ENCODE data around the gene PPCDC. TPM values are rescaled to one million over a fixed set of nuclear protein-coding genes. Genes with fewer than 3 reads are reported as not detected.

The PPCDC gene
- total and polyA plus RNA-seq, 10 of the 15 experiments (the other 5 are each of a cell fraction or from before 2014, with no cell fraction given) = 32.5 to 135 (median 55.0) TPM

DNA sequence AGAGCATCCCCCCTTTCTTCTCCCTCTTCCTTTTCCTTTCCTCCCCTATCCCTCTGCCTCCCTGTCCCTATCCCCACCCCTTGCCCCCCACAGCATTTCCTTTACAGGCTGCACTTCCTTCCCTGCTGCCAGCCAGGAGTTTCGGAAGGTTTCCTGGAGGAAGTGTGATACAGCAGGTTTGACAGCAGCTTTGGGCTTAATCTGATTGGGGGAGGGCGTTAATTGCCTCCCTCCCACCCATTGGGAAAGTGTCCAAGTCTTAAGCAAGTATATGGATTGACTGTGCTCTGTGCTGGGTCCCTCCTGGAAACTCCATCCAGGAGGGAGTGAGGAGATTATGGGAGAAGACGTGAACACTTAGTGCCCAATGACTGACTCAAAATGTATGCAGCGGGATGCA lies 26.2 kb upstream of the PPCDC start:
- Histone ChIP-seq H3K36me3 (ENCODE audit: control insufficient read depth in 2 of 2, insufficient read depth in 2 of 2, low read length in 1 of 2) (no peaks in the 10 kb centered on the region), H3K27me3 (replicated peaks in 1 of 2; ENCODE audit: control insufficient read depth in 2 of 2, insufficient read depth in 2 of 2, low read length in 1 of 2) (no peaks in the 10 kb centered on the region; a peak in 1 of 4 replicates), H3K4me2 (ENCODE audit: control insufficient read depth, insufficient read depth) (no peak overlapping the region), H3K79me2 (ENCODE audit: control insufficient read depth, insufficient read depth, low read length) (no peaks in the 10 kb centered on the region), H2AFZ (ENCODE audit: control insufficient read depth, low read depth, low read length) (no peak overlapping the region), H3K9ac (ENCODE audit: control insufficient read depth, insufficient read depth, low read length) (no peak overlapping the region), H3K27ac (ENCODE audit: control insufficient read depth, insufficient read depth) (no peak overlapping the region), H3K4me1 (ENCODE audit: control insufficient read depth, insufficient read depth, low read length) (peaks cover 3% of the 10 kb centered on the region; the same call in 1 of the 2 replicates), H3K9me3 (replicated peaks; ENCODE audit: control insufficient read depth, insufficient read depth, low read length) (no peaks in the 10 kb centered on the region), H4K20me1 (ENCODE audit: control insufficient read depth, insufficient read depth) (no peaks in the 10 kb centered on the region), H3K4me3 (no peak overlapping the region)
- intact Hi-C loops (cut with micrococcal nuclease; ENCODE audit: unreplicated experiment) = no loop called here
- in situ Hi-C loops (cut with MboI) = no loop called here
- ChIA-PET SMC1A (ENCODE audit: uncharacterized antibody, unreplicated experiment) (interaction anchor here (1.2 kb wide), 1 partner anchor 18 kb away, joined by 3 read pairs; no protein-coding TSS in a partner anchor), POLR2A (no interaction called here), CTCF (no interaction called here), RAD21 (ENCODE audit: unreplicated experiment) (no interaction called here)
- FAIRE-seq = no peak
- DNase-seq (ENCODE audit: low read depth, low spot score) = no peak
- BruUV-seq (replicated peaks) = no TSS peak
- WGBS (ENCODE audit: insufficient coverage, insufficient replicate concordance, low lambda C conversion rate, missing lambda C conversion rate) = 20% methylated on average over 4 of the region's 4 CpGs
- ATAC-seq = no peak
- TF ChIP-seq NFIC (IDR thresholded peaks at IDR 0.05; ENCODE audit: low read depth, low read length) (no peak), MYB (IDR thresholded peaks at IDR 0.05; ENCODE audit: borderline replicate concordance, low read depth, low read length) (no peak), POLR2AphosphoS5 (IDR thresholded peaks at IDR 0.05; ENCODE audit: low read length) (no peak), PKNOX1 (IDR thresholded peaks at IDR 0.05) (no peak), CEBPZ (IDR thresholded peaks at IDR 0.05; ENCODE audit: low read depth, low read length) (no peak), GABPA (IDR thresholded peaks at IDR 0.05; ENCODE audit: low read depth) (no peak), CREM (IDR thresholded peaks at IDR 0.05; ENCODE audit: low read depth) (no peak), MEF2A (IDR thresholded peaks at IDR 0.05; ENCODE audit: insufficient read depth, low read depth, low read length) (no peak), HDAC2 (IDR thresholded peaks at IDR 0.05) (no peak), SIX5 (IDR thresholded peaks at IDR 0.05; ENCODE audit: low read depth, low read length, severe bottlenecking) (no peak), ZBTB40 (IDR thresholded peaks at IDR 0.05; ENCODE audit: borderline replicate concordance) (no peak), RFX5 (IDR thresholded peaks at IDR 0.05; ENCODE audit: low read depth, low read length) (no peak)
- TF ChIP-seq, protein P1, sequence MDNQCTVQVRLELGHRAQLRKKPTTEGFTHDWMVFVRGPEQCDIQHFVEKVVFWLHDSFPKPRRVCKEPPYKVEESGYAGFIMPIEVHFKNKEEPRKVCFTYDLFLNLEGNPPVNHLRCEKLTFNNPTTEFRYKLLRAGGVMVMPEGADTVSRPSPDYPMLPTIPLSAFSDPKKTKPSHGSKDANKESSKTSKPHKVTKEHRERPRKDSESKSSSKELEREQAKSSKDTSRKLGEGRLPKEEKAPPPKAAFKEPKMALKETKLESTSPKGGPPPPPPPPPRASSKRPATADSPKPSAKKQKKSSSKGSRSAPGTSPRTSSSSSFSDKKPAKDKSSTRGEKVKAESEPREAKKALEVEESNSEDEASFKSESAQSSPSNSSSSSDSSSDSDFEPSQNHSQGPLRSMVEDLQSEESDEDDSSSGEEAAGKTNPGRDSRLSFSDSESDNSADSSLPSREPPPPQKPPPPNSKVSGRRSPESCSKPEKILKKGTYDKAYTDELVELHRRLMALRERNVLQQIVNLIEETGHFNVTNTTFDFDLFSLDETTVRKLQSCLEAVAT (IDR thresholded peaks at IDR 0.05) = no peak
- TF ChIP-seq, protein P2, sequence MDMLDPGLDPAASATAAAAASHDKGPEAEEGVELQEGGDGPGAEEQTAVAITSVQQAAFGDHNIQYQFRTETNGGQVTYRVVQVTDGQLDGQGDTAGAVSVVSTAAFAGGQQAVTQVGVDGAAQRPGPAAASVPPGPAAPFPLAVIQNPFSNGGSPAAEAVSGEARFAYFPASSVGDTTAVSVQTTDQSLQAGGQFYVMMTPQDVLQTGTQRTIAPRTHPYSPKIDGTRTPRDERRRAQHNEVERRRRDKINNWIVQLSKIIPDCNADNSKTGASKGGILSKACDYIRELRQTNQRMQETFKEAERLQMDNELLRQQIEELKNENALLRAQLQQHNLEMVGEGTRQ (IDR thresholded peaks at IDR 0.05; ENCODE audit: borderline replicate concordance, low read depth, low read length) = no peak

Data from GM12878 (cell line).